ENCODE results near the gene DNAJC6. TPM values are rescaled to one million over a fixed set of nuclear protein-coding genes. Genes with fewer than 3 reads are reported as not detected.
A peak's percentile ranks its signal among the peaks of the same experiment; 100 is the strongest.

Gene DNAJC6
- total and polyA plus RNA-seq, 2 donors from 2014 or later, result 2.9 to 5.8 TPM

- Histone ChIP-seq H3K27me3 (ENCODE audit: control insufficient read depth, insufficient read depth, low read length) (no peaks in the 10 kb centered on the region), H3K36me3 (ENCODE audit: control insufficient read depth in 2 of 3, insufficient read depth in 3 of 3, low read length in 3 of 3) (peaks cover 9 to 11% (median 11%) of the 10 kb centered on the region in 3 donors), H3K4me3 (ENCODE audit: low read length in 3 of 3) (peak overlapping the region; percentile 84 to 95 (median 93)), H3K9ac (ENCODE audit: low read length in 3 of 3) (peak overlapping the region; percentile 93 to 97 (median 96)), H3K9me3 (ENCODE audit: control insufficient read depth in 2 of 3, insufficient read depth in 1 of 3, low read length in 3 of 3) (no peaks in the 10 kb centered on the region), H3K4me1 (ENCODE audit: control insufficient read depth in 2 of 3, insufficient read depth in 2 of 3, low read depth in 1 of 3, low read length in 3 of 3) (peaks cover 6 to 41% (median 22%) of the 10 kb centered on the region in 3 donors), H3K27ac (ENCODE audit: low read depth in 2 of 2, low read length in 2 of 2) (peak overlapping the region; percentile 93 to 94)
- DNase-seq (no peak), FAIRE-seq (no peak)
- intact Hi-C loops (cut with DNase I), result no loop called here
- no peak for TF ChIP-seq CTCF (IDR thresholded peaks at IDR 0.05; ENCODE audit: borderline replicate concordance, extremely low read depth, insufficient read depth)
Observed at GRCh38 chr1:65421351-65422025, 112.1 kb downstream of the DNAJC6 start.

GRCh38 chr1:65422241-65423203 lies 113.2 kb downstream of the DNAJC6 start:
- DNase-seq, result peak in 1 of 5 donors; percentile 46
- no peaks in the 10 kb centered on the region for H3K27me3 ChIP-seq (ENCODE audit: control insufficient read depth, insufficient read depth, low read length)
- H3K9me3 ChIP-seq (ENCODE audit: control insufficient read depth in 2 of 3, insufficient read depth in 1 of 3, low read length in 3 of 3), result no peaks in the 10 kb centered on the region
- H3K36me3 ChIP-seq (ENCODE audit: control insufficient read depth in 2 of 3, insufficient read depth in 3 of 3, low read length in 3 of 3), result peaks cover 9 to 12% (median 12%) of the 10 kb centered on the region in 3 donors
- intact Hi-C loops (cut with DNase I), result no loop called here
- H3K4me1 ChIP-seq (ENCODE audit: control insufficient read depth in 2 of 3, insufficient read depth in 2 of 3, low read depth in 1 of 3, low read length in 3 of 3), result peaks cover 6 to 37% (median 20%) of the 10 kb centered on the region in 3 donors
- peak overlapping the region in 1 of 3 donors; percentile 93 for H3K9ac ChIP-seq (ENCODE audit: low read length in 3 of 3)
- H3K27ac ChIP-seq (ENCODE audit: low read depth in 2 of 2, low read length in 2 of 2), result peak overlapping the region; percentile 49 to 93
- no peak for FAIRE-seq
- TF ChIP-seq CTCF (IDR thresholded peaks at IDR 0.05; ENCODE audit: borderline replicate concordance, extremely low read depth, insufficient read depth), result no peak
- peak overlapping the region in 2 of 3 donors; percentile 84 to 93 for H3K4me3 ChIP-seq (ENCODE audit: low read length in 3 of 3)

- FAIRE-seq (no peak), DNase-seq (no peak)
- no peaks in the 10 kb centered on the region for H3K27me3 ChIP-seq (ENCODE audit: control insufficient read depth, insufficient read depth, low read length)
- H3K4me3 ChIP-seq (ENCODE audit: low read length in 3 of 3), result no peak overlapping the region
- H3K27ac ChIP-seq (ENCODE audit: low read depth in 2 of 2, low read length in 2 of 2), result peak overlapping the region in 1 of 2 donors; percentile 65
- intact Hi-C loops (cut with DNase I), result no loop called here
- H3K9me3 ChIP-seq (ENCODE audit: control insufficient read depth in 2 of 3, insufficient read depth in 1 of 3, low read length in 3 of 3), result no peaks in the 10 kb centered on the region
- no peak overlapping the region for H3K9ac ChIP-seq (ENCODE audit: low read length in 3 of 3)
- peaks cover 9 to 15% (median 12%) of the 10 kb centered on the region in 3 donors for H3K36me3 ChIP-seq (ENCODE audit: control insufficient read depth in 2 of 3, insufficient read depth in 3 of 3, low read length in 3 of 3)
- peaks cover 6 to 26% (median 16%) of the 10 kb centered on the region in 3 donors for H3K4me1 ChIP-seq (ENCODE audit: control insufficient read depth in 2 of 3, insufficient read depth in 2 of 3, low read depth in 1 of 3, low read length in 3 of 3)
- TF ChIP-seq CTCF (IDR thresholded peaks at IDR 0.05; ENCODE audit: borderline replicate concordance, extremely low read depth, insufficient read depth), result no peak
Observed at GRCh38 chr1:65423884-65424572, 114.7 kb downstream of the DNAJC6 start.
